ENCODE measurements around the gene MEF2D. TPM values are rescaled to one million over a fixed set of nuclear protein-coding genes. Genes with fewer than 3 reads are reported as not detected.

The MEF2D gene
- polyA plus RNA-seq (2013, experiment 1 of 2; ENCODE audit: insufficient read length): 49.9 TPM
- 46.4 TPM for polyA plus RNA-seq (2013, experiment 2 of 2; ENCODE audit: insufficient read length)

GRCh38 chr1:156500543-156500792, at the start of gene MEF2D:
Gene MEF2D, minus strand, starts transcription at chr1:156500775. Its CDS starts 17,483 bp downstream, at chr1:156483292.
- DNase-seq: no peak

- DNase-seq: no peak
These were observed 49.8 kb upstream of the MEF2D start for GRCh38 chr1:156550346-156550745.

- no peak for DNase-seq
These were observed 49.3 kb upstream of the MEF2D start for GRCh38 chr1:156549831-156550230.

GRCh38 chr1:156549390-156549789, 48.8 kb upstream of the MEF2D start:
- DNase-seq: no peak

DNA sequence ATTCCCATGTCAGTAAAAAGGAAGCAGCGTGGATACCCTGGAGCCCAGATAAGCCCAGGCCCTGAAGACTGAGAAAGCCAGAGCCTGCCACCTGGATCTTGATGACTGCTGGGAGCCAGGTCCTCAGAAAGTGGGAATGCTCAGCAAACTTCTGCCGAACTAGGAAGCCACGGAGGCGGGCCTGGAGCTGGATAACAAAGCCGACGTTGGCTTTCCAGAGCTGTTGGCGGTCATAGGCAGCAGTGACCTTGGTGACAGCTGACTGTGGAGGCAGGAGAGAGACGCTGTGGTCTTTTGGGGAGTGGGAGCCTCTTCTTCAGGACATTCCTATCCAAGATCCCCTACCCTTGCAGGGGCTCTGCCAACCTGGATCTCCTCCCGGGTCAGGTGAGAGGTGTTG, 47.4 kb upstream of the MEF2D start:
- no peak for DNase-seq

DNA sequence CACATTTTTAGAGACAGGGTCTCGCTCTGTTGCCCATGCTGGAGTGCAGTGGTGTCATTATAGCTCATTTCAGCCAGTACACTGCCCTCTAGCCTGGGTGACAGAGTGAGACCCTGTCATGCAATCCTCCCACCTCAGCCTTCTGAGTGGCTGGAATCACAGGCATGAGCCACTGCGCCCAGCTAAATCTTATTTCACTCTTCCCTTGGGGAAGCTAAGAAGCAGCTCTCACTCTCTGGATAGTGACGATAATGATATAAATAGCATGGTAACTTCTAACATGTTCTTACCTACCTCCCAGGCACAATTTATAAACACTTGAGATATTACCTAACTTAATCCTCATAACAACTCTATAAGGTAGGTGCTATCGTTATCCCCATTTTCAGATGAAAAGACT, 46.9 kb upstream of the MEF2D start:
- no peak for DNase-seq

GRCh38 chr1:156546267-156546666, 45.7 kb upstream of the MEF2D start:
- no peak for DNase-seq

DNA sequence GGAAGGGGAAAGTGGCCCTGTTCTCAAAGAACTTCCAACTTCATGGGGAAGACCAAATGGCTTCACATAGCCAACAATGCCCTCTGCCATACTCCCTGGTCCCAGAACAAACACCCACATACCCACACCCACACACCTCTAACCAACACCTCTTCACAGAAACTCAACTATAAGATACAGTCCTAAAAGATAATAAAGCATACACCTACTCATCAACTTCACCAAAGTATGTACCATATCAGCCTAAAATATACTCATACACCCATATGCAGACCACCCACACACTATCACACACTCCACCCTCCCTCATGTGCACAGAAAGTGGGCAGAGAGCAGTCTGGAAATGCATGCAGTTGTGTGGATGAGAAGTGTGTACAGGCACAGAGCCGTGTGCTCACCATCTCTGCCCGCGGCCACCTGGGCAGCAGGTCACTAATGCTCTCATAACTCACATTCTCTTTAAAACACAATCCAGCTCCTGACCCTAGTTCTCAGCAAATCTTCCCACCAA, 44.1 kb upstream of the MEF2D start:
- no peak for DNase-seq

GRCh38 chr1:156543066-156543465, 42.5 kb upstream of the MEF2D start:
- no peak for DNase-seq

- DNase-seq: no peak
These were observed 40.4 kb upstream of the MEF2D start for GRCh38 chr1:156540955-156541354.

DNA sequence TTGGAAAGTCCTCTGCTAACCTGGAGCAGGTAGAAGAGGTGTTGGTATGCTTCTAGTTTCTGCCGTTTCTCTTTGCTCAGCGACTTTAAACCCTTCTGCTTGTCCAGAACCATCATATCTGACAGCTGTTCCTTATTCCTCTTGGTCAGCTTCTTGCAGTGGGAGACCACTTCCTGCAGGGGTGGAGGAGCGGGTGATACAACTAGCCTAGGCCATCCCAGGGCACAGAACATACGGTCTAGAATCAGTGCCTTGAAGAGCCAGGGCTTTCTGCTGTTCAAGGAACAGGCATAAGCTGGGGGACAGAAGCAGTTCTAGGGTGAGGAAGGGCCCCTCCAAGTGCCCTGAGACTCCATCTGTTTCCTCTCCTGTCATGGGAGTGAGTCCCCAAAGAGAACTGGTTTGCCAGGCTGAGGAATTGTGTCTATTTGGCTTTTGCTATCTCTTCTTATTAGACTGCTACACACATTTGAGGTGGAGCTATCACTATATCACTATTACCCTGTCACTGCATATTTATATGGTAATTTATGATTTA, 39.3 kb upstream of the MEF2D start:
- DNase-seq: no peak

- no peak for DNase-seq
These were observed 38.3 kb upstream of the MEF2D start for GRCh38 chr1:156538711-156539440.

GRCh38 chr1:156537027-156537426, 36.5 kb upstream of the MEF2D start:
- DNase-seq: no peak

GRCh38 chr1:156534424-156535060, 34.0 kb upstream of the MEF2D start:
- DNase-seq: no peak

- no peak for DNase-seq
These were observed 33.1 kb upstream of the MEF2D start for GRCh38 chr1:156533568-156534220.

DNA sequence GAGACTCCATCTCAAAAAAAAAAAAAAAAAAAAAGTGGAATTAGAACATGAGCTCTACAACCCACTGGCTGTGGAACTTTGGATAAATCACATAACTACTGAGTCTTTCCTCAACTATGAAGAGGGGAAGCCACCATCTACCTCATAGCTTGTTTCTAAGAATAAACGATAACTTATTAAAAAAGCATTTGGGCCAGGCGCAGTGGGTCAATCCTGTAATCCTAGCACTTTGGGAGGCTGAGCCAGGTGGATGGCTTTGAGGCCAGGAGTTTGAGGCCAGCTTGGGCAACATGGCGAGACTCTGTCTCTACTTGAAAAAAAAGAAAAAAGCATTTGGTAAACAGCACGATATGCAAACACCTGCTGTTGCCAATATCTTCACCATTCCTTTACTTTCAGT, 31.8 kb upstream of the MEF2D start:
- DNase-seq: no peak

DNA sequence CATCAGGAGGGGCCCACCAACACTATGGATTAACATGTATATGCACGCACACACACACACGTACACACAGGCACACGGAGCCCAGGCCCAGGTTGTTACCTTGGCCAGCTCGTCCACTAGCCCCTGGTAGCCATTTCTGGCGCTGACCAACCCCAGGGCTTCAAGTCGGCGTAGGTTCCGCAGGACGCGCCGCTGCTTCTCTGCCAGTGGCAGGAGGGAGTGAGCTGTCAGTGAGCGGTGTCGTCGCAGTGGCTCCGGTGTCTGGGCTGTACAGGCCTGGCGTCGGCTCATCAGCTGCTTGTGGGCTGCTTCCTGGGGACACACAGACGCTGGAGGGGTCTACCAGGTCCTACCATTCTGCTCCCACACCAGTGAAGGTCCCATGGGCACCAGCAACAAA, 29.4 kb upstream of the MEF2D start:
- no peak for DNase-seq

GRCh38 chr1:156528875-156529425, 28.4 kb upstream of the MEF2D start:
- no peak for DNase-seq

DNA sequence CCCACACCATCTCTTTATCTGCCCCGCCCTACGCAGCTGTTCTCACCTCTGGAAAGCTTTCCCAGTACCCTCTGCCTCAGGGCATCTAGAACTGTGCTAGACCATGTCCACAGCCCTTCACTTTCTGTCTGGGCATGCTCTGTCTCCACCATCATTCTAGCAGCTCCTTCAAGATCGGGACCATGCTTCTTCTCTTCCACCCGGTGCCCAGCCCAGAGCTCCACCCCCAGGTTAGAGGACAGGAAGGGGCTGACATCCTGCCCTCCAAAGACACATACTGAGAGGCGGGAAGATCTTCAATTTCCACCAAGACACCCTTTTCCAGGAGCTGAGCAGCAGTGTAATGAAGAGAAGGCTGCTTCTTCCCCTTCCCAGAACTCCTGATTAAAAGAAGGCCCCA, 27.7 kb upstream of the MEF2D start:
- DNase-seq: no peak

- no peak for DNase-seq
These were observed 27.0 kb upstream of the MEF2D start for GRCh38 chr1:156527584-156527983.

GRCh38 chr1:156525856-156526489, 25.4 kb upstream of the MEF2D start:
- no peak for DNase-seq

GRCh38 chr1:156525071-156525501, 24.5 kb upstream of the MEF2D start:
- DNase-seq: no peak

DNA sequence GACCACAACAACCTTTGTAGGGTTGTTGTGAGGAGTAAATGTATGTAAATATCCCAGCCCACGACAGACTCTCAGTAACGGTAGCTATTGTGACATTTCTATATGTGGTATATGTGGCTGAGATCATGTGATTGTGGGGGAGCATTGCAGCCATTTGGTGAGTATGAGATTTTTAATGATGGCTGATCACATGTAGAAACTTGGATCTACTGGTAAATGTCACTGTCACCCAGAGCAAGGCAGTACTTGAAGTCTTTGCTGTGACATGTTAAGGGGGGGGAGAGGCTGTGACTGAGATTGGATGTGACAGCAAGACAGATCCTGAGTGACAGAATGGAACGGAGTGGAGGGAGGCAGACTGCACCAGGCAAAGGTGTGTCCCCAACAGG, 23.9 kb upstream of the MEF2D start:
- no peak for DNase-seq

Measured in fibroblast of skin of back (primary cell).